Neural progenitor cell (in vitro differentiated cells): ENCODE data around the gene GDF15. TPM values are rescaled to one million over a fixed set of nuclear protein-coding genes. Genes with fewer than 3 reads are reported as not detected.
A peak's percentile ranks its signal among the peaks of the same experiment; 100 is the strongest.

Experiments used
- DNase-seq: peaks from one replicate; pipeline ENCODE4 v3.0.0-alpha.2; 2016; ENCODE audit warnings: low spot score
- H2AFZ ChIP-seq: fragments of 200-600 bp; sonication (generic); replicated peaks from 2 replicates; pipeline ENCODE4 v1.6.1; 2016; ENCODE audit warnings: antibody characterized with exemption
- H3F3A ChIP-seq: fragments of 200-600 bp; sonication (generic); 2 replicates; pipeline ENCODE4 v1.6.1; 2016; ENCODE audit warnings: antibody characterized with exemption, low read depth
- H3K27ac ChIP-seq: fragments of 200-600 bp; sonication (generic); 2 replicates; pipeline ENCODE4 v1.5.1; 2016; ENCODE audit warnings: mild to moderate bottlenecking
- H3K27me3 ChIP-seq: fragments of 200-600 bp; sonication (generic); 2 replicates; pipeline ENCODE4 v1.6.1; 2016; ENCODE audit warnings: mild to moderate bottlenecking, moderate library complexity
- H3K36me3 ChIP-seq: fragments of 200-600 bp; sonication (generic); 2 replicates; pipeline ENCODE4 v1.5.1; 2016
- H3K4me1 ChIP-seq: fragments of 200-600 bp; sonication (generic); 2 replicates; pipeline ENCODE4 v1.6.1; 2016; ENCODE audit warnings: mixed run types
- H3K4me2 ChIP-seq: fragments of 200-600 bp; sonication (generic); 2 replicates; pipeline ENCODE4 v1.6.1; 2016
- H3K4me3 ChIP-seq: fragments of 200-600 bp; sonication (generic); 2 replicates; pipeline ENCODE4 v1.5.1; 2016
- H3K79me2 ChIP-seq: fragments of 200-600 bp; sonication (generic); 2 replicates; pipeline ENCODE4 v1.6.1; 2016; ENCODE audit warnings: low read depth
- H3K9ac ChIP-seq: fragments of 200-600 bp; sonication (generic); 2 replicates; pipeline ENCODE4 v1.6.1; 2016
- H3K9me3 ChIP-seq: fragments of 200-600 bp; sonication (generic); 2 replicates; pipeline ENCODE4 v1.5.1; 2016; ENCODE audit warnings: low read depth
- H4K20me1 ChIP-seq: fragments of 200-600 bp; sonication (generic); 2 replicates; pipeline ENCODE4 v1.6.1; 2016; ENCODE audit warnings: low read depth
- H3K27ac Mint-ChIP-seq: 3 replicates; pipeline ENCODE4 v1.8.0; 2021; ENCODE audit warnings: mixed read lengths
- H3K27me3 Mint-ChIP-seq: 2 replicates; pipeline ENCODE4 v1.8.0; 2022; ENCODE audit warnings: low read depth, mild to moderate bottlenecking, inconsistent platforms, moderate library complexity, mixed read lengths; ENCODE audit not compliant: insufficient read depth
- H3K36me3 Mint-ChIP-seq: 3 replicates; pipeline ENCODE4 v1.8.0; 2021; ENCODE audit warnings: mixed read lengths
- H3K4me1 Mint-ChIP-seq: 3 replicates; pipeline ENCODE4 v1.8.0; 2021; ENCODE audit warnings: mixed read lengths
- H3K4me3 Mint-ChIP-seq: 3 replicates; pipeline ENCODE4 v1.8.0; 2021; ENCODE audit warnings: mild to moderate bottlenecking, moderate library complexity, mixed read lengths
- H3K9me3 Mint-ChIP-seq: 3 replicates; pipeline ENCODE4 v1.8.0; 2020; ENCODE audit warnings: mixed read lengths
- EZH2 ChIP-seq: fragments of 200-600 bp; sonication (generic); IDR thresholded peaks from 2 replicates; pipeline ENCODE4 v1.6.1; 2017; ENCODE audit warnings: antibody characterized with exemption, mild to moderate bottlenecking, moderate library complexity
- EZH2phosphoT487 ChIP-seq: fragments of 200-600 bp; sonication (generic); IDR thresholded peaks from 2 replicates; pipeline ENCODE4 v1.6.1; 2017; ENCODE audit warnings: antibody characterized with exemption
- total RNA-seq: library from RNA; depleted of rRNA; stranded (reverse); fragments of >200 nt; gene quantifications from 2 replicates; pipeline ENCODE4 v1.2.3, GENCODE V29; 2015; ENCODE audit warnings: low replicate concordance
- TF ChIP-seq, protein P1 (sequence below): fragments of 200-600 bp; sonication (generic); IDR thresholded peaks from 2 replicates; pipeline ENCODE4 v1.5.1; 2017; ENCODE audit warnings: antibody characterized with exemption, mild to moderate bottlenecking

Gene GDF15
- total RNA-seq, 1 donor from 2014 or later, result 0.19 TPM

DNA sequence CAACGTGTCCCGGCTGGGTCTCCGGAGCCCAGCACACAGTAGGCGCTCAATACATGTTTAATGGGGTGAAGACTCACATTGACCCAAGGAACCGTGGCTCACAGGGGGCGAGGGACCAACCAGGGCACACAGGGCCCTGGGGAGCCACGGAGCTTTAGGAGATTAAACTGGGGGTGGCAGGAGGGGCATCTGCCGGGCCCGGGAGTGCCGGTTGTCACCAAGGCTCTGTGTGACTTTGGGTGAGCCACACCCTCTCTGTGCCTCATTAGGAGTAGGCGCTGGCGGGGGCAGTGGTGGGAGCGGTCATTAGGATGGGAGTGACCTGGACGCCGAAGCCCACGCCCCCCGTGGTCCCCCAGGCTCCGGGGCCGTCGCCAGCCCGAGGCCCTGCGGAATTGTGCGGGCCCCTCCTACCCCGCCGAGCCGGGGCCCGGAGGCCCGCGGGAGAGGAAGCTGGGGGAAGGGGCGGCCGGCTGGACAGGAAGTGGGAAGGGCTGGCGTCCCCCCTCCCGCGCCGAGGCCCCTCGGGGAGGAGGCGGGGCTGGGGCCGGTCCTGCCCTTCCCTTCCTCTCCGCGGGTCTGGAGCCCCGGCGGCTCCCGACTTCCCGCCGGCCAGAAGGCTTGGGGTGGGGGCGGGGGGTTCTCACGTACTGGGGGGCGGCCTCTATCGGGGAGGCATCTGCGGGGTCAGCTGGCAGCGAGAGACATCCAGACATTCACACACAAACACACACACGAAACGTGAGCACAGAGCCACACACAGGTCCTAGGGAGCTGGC is 31.5 kb downstream of the GDF15 start:
- Histone ChIP-seq H3K4me3 (peak overlapping the region; percentile 37), H3K4me2 (peak overlapping the region; percentile 72), H3K36me3 (no peaks in the 10 kb centered on the region), H4K20me1 (peaks cover 19% of the 10 kb centered on the region), H3F3A (peaks cover 42% of the 10 kb centered on the region), H3K9ac (no peak overlapping the region), H3K9me3 (no peaks in the 10 kb centered on the region), H3K4me1 (peaks cover 7% of the 10 kb centered on the region), H3K79me2 (peaks cover 18% of the 10 kb centered on the region), H3K27ac (no peak overlapping the region), H3K27me3 (peaks cover 34% of the 10 kb centered on the region), H2AFZ (no peak overlapping the region)
- Mint-ChIP-seq H3K36me3 (no peaks in the 10 kb centered on the region), H3K9me3 (peaks cover 1% of the 10 kb centered on the region), H3K27ac (peak overlapping the region; percentile 76), H3K4me3 (peak overlapping the region; percentile 89), H3K27me3 (peaks cover 24% of the 10 kb centered on the region), H3K4me1 (peaks cover 60% of the 10 kb centered on the region)
- TF ChIP-seq, protein P1, sequence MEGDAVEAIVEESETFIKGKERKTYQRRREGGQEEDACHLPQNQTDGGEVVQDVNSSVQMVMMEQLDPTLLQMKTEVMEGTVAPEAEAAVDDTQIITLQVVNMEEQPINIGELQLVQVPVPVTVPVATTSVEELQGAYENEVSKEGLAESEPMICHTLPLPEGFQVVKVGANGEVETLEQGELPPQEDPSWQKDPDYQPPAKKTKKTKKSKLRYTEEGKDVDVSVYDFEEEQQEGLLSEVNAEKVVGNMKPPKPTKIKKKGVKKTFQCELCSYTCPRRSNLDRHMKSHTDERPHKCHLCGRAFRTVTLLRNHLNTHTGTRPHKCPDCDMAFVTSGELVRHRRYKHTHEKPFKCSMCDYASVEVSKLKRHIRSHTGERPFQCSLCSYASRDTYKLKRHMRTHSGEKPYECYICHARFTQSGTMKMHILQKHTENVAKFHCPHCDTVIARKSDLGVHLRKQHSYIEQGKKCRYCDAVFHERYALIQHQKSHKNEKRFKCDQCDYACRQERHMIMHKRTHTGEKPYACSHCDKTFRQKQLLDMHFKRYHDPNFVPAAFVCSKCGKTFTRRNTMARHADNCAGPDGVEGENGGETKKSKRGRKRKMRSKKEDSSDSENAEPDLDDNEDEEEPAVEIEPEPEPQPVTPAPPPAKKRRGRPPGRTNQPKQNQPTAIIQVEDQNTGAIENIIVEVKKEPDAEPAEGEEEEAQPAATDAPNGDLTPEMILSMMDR, result no peak
- no peak for TF ChIP-seq EZH2phosphoT487
- no peak for TF ChIP-seq EZH2
- peak; percentile 88 for DNase-seq

DNA sequence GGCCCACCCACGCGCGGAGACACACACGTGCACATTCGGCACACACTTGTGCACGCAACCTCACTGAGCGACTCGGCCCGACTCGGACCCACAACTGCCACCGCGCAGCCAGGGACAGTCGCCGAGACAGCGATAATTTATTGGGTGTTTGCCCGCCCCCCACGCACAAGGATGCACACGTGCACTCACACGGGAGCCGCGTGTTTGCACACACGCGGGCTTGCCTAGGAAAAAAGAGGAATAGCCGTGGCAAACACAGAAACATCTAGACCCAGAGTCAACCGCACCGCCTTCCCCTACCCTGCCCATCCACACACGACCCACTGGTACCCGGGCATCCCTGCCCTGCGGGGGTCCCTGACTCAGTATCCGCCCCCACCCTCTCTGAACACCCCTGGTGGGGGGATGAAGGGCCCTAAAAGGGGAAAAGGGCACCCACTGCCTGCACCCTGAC is 32.1 kb downstream of the GDF15 start:
- no peak overlapping the region for H2AFZ ChIP-seq
- peak; percentile 18 for TF ChIP-seq EZH2
- TF ChIP-seq EZH2phosphoT487, result no peak
- TF ChIP-seq, protein P1, result no peak
- peaks cover 20% of the 10 kb centered on the region for H3K27me3 Mint-ChIP-seq
- peaks cover 7% of the 10 kb centered on the region for H3K4me1 ChIP-seq
- no peak for DNase-seq
- H3K4me3 Mint-ChIP-seq, result peak overlapping the region; percentile 89
- H3K36me3 Mint-ChIP-seq, result peaks cover under 1% of the 10 kb centered on the region
- no peaks in the 10 kb centered on the region for H3K9me3 Mint-ChIP-seq
- H3K36me3 ChIP-seq, result no peaks in the 10 kb centered on the region
- peaks cover 18% of the 10 kb centered on the region for H3K79me2 ChIP-seq
- peaks cover 42% of the 10 kb centered on the region for H3F3A ChIP-seq
- H3K27me3 ChIP-seq, result peaks cover 34% of the 10 kb centered on the region
- H3K27ac ChIP-seq, result no peak overlapping the region
- H3K4me2 ChIP-seq, result peak overlapping the region; percentile 72
- H3K4me3 ChIP-seq, result peak overlapping the region; percentile 37
- no peak overlapping the region for H3K9ac ChIP-seq
- no peak overlapping the region for H3K27ac Mint-ChIP-seq
- H3K9me3 ChIP-seq, result no peaks in the 10 kb centered on the region
- H4K20me1 ChIP-seq, result peaks cover 26% of the 10 kb centered on the region
- peaks cover 65% of the 10 kb centered on the region for H3K4me1 Mint-ChIP-seq

DNA sequence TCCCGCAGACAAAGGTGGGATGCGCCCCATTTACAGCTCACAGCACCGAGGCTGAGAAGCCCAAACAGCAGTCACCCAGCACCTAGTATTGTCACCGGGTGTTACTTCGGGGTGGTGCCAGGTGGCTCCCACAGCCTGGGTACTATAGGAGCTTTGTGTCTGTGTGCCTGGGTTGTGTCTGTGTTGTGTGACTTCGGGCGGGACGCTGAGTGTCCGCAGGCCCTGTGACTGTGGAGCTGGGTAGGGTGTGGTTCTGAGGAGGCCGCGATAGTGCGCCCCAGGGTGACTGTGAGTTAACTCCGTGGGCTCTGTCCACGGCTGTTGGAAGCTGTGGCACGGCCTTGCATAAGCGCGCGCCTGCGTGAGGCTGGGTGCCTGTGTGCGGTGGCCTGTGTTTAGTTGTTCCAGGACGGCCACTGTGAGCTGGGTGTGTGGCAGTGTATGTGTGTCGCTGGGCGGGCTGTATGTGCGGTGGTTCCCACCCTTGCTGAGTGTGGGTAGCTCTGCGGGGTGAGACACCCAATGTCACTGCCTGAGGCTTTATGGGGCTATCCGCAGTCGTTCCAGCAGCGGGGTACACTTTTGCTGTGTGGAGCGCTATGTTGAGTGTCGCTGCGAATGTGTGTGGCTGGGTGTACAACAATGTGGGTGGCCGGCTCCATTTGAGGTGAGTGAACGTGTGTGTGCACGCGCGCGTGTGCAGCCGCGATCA is 32.7 kb downstream of the GDF15 start:
- Histone ChIP-seq H3K9ac (no peak overlapping the region), H3K36me3 (no peaks in the 10 kb centered on the region), H3K79me2 (peaks cover 18% of the 10 kb centered on the region), H3K4me2 (peak overlapping the region; percentile 88), H3K27ac (no peak overlapping the region), H3F3A (peaks cover 45% of the 10 kb centered on the region), H3K9me3 (no peaks in the 10 kb centered on the region), H3K27me3 (peaks cover 34% of the 10 kb centered on the region), H2AFZ (no peak overlapping the region), H3K4me1 (peaks cover 12% of the 10 kb centered on the region), H4K20me1 (peaks cover 31% of the 10 kb centered on the region), H3K4me3 (peak overlapping the region; percentile 56)
- no peak for DNase-seq
- TF ChIP-seq EZH2, result no peak
- TF ChIP-seq EZH2phosphoT487, result no peak
- TF ChIP-seq, protein P1, result no peak
- H3K4me3 Mint-ChIP-seq, result peak overlapping the region; percentile 89
- H3K27ac Mint-ChIP-seq, result peak overlapping the region; percentile 90
- no peaks in the 10 kb centered on the region for H3K9me3 Mint-ChIP-seq
- H3K27me3 Mint-ChIP-seq, result peaks cover 20% of the 10 kb centered on the region
- H3K36me3 Mint-ChIP-seq, result peaks cover 2% of the 10 kb centered on the region
- peaks cover 71% of the 10 kb centered on the region for H3K4me1 Mint-ChIP-seq
